ENCODE measurements around the gene PRDM16. TPM values are rescaled to one million over a fixed set of nuclear protein-coding genes. Genes with fewer than 3 reads are reported as not detected.

Gene PRDM16
- total RNA-seq, 1 experiment from 2014 or later, result 1.6 TPM

GRCh38 chr1:3032371-3033039 is 36.5 kb upstream of the PRDM16 start:
- ATAC-seq (no peak), DNase-seq (ENCODE audit: low spot score) (no peak)
- no peaks in the 10 kb centered on the region for H3K4me1 Mint-ChIP-seq
- H3K36me3 Mint-ChIP-seq, result no peaks in the 10 kb centered on the region
- no peak overlapping the region for H3K4me3 Mint-ChIP-seq
- no peaks in the 10 kb centered on the region for H3K9me3 Mint-ChIP-seq
- POLR2A ChIA-PET, result interaction anchor here (0.6 kb wide), 1 partner anchor 257 kb away, joined by 3 read pairs; no protein-coding TSS in a partner anchor
- no peaks in the 10 kb centered on the region for H3K27me3 Mint-ChIP-seq (ENCODE audit: low read depth)
- CTCF ChIA-PET, result interaction anchor here (1.0 kb wide), 1 partner anchor 8 kb away, joined by 3 read pairs; no protein-coding TSS in a partner anchor
- TF ChIP-seq TEAD1 (CRISPR knock-in tag; IDR thresholded peaks at IDR 0.05) (no peak), AFF4 (CRISPR knock-in tag; IDR thresholded peaks at IDR 0.05; ENCODE audit: borderline replicate concordance) (no peak), NR2C2 (CRISPR knock-in tag; IDR thresholded peaks at IDR 0.05) (no peak), ZNF423 (CRISPR knock-in tag; IDR thresholded peaks at IDR 0.05) (no peak), ZNF317 (CRISPR knock-in tag; IDR thresholded peaks at IDR 0.05; ENCODE audit: borderline replicate concordance, low read depth) (no peak), GTF2I (CRISPR knock-in tag; conservative IDR thresholded peaks at IDR 0.05) (no peak)
- no peak overlapping the region for H3K27ac Mint-ChIP-seq

- H3K9me3 Mint-ChIP-seq, result no peaks in the 10 kb centered on the region
- H3K36me3 Mint-ChIP-seq, result no peaks in the 10 kb centered on the region
- DNase-seq (ENCODE audit: low spot score) (no peak), ATAC-seq (no peak)
- ChIA-PET POLR2A (interaction anchor here (0.6 kb wide), 1 partner anchor 256 kb away, joined by 3 read pairs; no protein-coding TSS in a partner anchor), CTCF (interaction anchor here (1.0 kb wide), 1 partner anchor 9 kb away, joined by 3 read pairs; no protein-coding TSS in a partner anchor)
- no peaks in the 10 kb centered on the region for H3K4me1 Mint-ChIP-seq
- no peak for TF ChIP-seq TCF7 (CRISPR knock-in tag; IDR thresholded peaks at IDR 0.05; ENCODE audit: low read depth)
- TF ChIP-seq ZBTB43 (CRISPR knock-in tag; IDR thresholded peaks at IDR 0.05), result no peak
- TF ChIP-seq JAZF1 (CRISPR knock-in tag; IDR thresholded peaks at IDR 0.05), result no peak
- TF ChIP-seq ZNF121 (CRISPR knock-in tag; IDR thresholded peaks at IDR 0.05), result no peak
- no peak for TF ChIP-seq IRF2 (CRISPR knock-in tag; IDR thresholded peaks at IDR 0.05; ENCODE audit: borderline replicate concordance, low read depth)
- no peak for TF ChIP-seq OVOL2 (CRISPR knock-in tag; IDR thresholded peaks at IDR 0.05; ENCODE audit: borderline replicate concordance)
- no peak for TF ChIP-seq USF1 (CRISPR knock-in tag; IDR thresholded peaks at IDR 0.05)
- H3K27me3 Mint-ChIP-seq (ENCODE audit: low read depth), result no peaks in the 10 kb centered on the region
- no peak overlapping the region for H3K27ac Mint-ChIP-seq
- no peak overlapping the region for H3K4me3 Mint-ChIP-seq
Observed at GRCh38 chr1:3033040-3033789, 35.8 kb upstream of the PRDM16 start.

GRCh38 chr1:3033790-3034090 is 35.3 kb upstream of the PRDM16 start:
- ChIA-PET POLR2A (no interaction called here), CTCF (interaction anchor here (1.0 kb wide), 1 partner anchor 9 kb away, joined by 3 read pairs; no protein-coding TSS in a partner anchor)
- no peak for DNase-seq (ENCODE audit: low spot score)
- Mint-ChIP-seq H3K9me3 (no peaks in the 10 kb centered on the region), H3K4me3 (no peak overlapping the region), H3K27me3 (ENCODE audit: low read depth) (no peaks in the 10 kb centered on the region), H3K36me3 (no peaks in the 10 kb centered on the region), H3K27ac (no peak overlapping the region), H3K4me1 (no peaks in the 10 kb centered on the region)
- ATAC-seq, result no peak
- TF ChIP-seq JUN (CRISPR knock-in tag; IDR thresholded peaks at IDR 0.05), result no peak
- no peak for TF ChIP-seq OVOL2 (CRISPR knock-in tag; IDR thresholded peaks at IDR 0.05; ENCODE audit: borderline replicate concordance)
- no peak for TF ChIP-seq USF2 (CRISPR knock-in tag; IDR thresholded peaks at IDR 0.05)
- TF ChIP-seq MLX (CRISPR knock-in tag; IDR thresholded peaks at IDR 0.05), result no peak
- TF ChIP-seq PRDM15 (CRISPR knock-in tag; IDR thresholded peaks at IDR 0.05), result no peak
- TF ChIP-seq ZNF121 (CRISPR knock-in tag; IDR thresholded peaks at IDR 0.05), result no peak
- no peak for TF ChIP-seq ETV6 (CRISPR knock-in tag; IDR thresholded peaks at IDR 0.05)
